GM12801 (cell line): Measurements from ENCODE around the gene TEX44.

Experiments used
- CTCF ChIP-seq: IDR thresholded peaks from one replicate; pipeline ENCODE4 v1.5.1; 2011; ENCODE audit warnings: control low read depth; ENCODE audit not compliant: insufficient read length; ENCODE audit errors: extremely low read depth

Gene TEX44

DNA sequence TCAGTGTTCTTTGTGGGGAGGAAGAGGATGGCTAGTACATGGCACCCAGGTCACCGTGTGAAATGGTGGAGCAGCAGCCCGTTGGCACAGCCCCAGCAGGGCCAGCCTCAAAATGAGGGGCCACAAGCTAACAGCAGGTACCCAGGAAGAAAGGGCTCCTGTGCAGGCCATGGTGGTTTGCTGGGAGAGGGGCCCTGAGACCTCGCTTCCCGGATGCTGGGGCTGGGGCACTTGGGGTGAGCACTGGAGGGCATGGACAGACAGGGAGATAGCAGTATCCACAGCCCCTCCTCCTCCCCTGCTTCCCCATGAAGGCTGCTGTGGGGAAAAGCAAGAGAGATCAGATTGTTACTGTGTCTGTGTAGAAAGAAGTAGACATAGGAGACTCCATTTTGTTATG lies 16.2 kb upstream of the TEX44 start:
- no peak for TF ChIP-seq CTCF

GRCh38 chr2:231579560-231579959 lies 13.1 kb upstream of the TEX44 start:
- TF ChIP-seq CTCF, result no peak

GRCh38 chr2:231581328-231581727 lies 11.3 kb upstream of the TEX44 start:
- no peak for TF ChIP-seq CTCF

DNA sequence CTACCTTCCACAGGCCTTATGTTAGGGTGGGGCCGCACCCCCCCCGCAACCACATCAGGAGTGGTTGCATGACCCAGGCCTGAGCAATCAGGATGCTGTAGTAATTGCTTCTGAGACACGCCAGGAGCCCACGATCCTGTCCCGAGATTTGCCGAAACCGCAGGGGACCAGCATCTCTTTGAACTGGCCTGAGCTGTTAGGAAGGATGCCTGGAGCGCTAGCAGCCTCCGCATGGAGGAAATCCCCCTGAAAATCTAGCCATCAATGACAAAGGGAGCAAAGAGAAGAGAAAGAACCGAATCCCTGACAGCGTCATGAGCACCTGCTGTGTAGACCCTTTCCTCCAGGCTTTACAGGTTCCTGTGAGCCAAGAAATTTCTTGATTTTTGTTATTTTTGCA lies 8.7 kb upstream of the TEX44 start:
- TF ChIP-seq CTCF, result no peak

DNA sequence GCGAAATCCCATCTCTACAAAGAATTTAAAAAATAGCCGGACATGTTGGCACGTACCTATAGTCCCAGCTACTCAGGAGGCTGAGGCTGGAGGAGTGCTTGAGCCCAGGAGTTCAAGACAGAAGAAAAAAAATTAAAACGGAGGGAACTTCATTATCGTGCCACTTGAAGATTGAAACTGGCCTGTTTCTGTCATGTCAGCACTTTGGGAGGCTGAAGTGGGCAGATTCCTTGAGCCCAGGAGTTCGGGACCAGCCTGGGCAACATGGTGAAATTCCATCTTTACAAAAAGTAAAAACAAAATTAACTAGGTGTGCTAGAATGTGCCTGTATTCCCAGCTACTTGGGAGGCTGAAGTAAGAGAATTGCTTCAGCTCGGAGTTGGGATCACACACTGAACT lies 3.0 kb upstream of the TEX44 start:
- no peak for TF ChIP-seq CTCF

GRCh38 chr2:231590614-231591013 lies 2.0 kb upstream of the TEX44 start:
- no peak for TF ChIP-seq CTCF

GRCh38 chr2:231593666-231594065 lies 1.0 kb downstream of the TEX44 start:
- TF ChIP-seq CTCF, result no peak
